ENCODE data around the gene SNCB.

Gene SNCB

DNA sequence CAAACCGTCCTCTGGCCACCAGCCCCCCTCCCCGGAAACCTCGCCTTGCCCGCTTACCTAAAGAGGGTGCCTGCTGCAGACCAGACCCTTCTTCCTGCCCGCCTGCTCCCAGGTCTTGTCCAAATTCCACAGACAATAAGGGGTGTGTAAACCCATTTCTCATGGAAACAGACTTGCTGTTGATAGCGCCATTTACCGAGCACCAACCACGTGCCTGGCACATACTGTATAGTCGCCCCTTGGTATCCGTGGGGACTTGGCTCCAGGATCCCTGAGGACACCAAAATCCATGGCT, 56.1 kb downstream of the SNCB start:
- no peak for DNase-seq (ENCODE audit: low spot score)

DNA sequence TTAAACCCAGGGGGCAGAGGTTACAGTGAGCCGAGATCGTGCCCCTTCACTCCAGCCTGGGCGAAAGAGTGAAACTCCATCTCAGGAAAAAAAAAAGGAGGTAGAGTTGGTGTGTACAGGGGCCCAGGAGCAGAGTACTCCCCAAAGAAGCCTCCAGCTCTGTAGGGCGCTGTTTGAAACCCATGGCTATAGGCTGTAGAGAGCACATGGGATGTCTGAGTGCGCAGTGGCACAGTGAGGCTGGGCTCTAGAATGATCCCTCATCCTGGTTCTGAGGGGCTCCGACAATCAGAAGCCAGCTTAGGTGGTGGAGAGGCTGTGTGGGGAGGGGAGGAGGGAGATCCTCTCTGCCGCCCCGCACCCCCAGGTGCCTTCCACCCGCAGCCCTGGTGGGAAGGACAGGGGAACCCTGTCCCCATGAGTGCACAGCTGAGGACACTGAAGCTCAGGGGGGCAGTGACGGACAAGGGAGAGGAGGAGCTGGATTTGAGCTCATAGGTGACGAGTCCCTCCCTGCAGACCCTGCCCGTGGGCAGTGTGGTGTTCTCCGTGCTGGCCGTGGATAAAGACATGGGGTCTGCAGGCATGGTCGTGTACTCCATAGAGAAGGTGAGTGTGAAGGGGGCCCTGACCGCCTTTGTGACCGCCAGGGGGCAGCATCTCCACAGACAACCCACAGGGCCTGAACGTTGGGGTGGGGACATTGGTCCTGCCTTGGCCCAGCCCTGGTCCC, 56.6 kb downstream of the SNCB start:
- DNase-seq (ENCODE audit: low spot score): peak; percentile 84
